ENCODE data around the gene NMRAL1. TPM values are rescaled to one million over a fixed set of nuclear protein-coding genes. Genes with fewer than 3 reads are reported as not detected.

NMRAL1 gene
- total RNA-seq, 1 donor from 2014 or later: 35.3 TPM

GRCh38 chr16:4506450-4506849, 32.0 kb upstream of the NMRAL1 start:
- H3K27me3 Mint-ChIP-seq (ENCODE audit: unreplicated experiment): peaks cover 3% of the 10 kb centered on the region

GRCh38 chr16:4505356-4506147, 31.1 kb upstream of the NMRAL1 start:
- peaks cover 34% of the 10 kb centered on the region for H3K36me3 Mint-ChIP-seq (ENCODE audit: low read depth, unreplicated experiment)
- H3K9me3 Mint-ChIP-seq (ENCODE audit: unreplicated experiment): no peaks in the 10 kb centered on the region
- H3K27me3 Mint-ChIP-seq (ENCODE audit: unreplicated experiment): peaks cover 3% of the 10 kb centered on the region
- DNase-seq (ENCODE audit: low spot score): no peak
- TF ChIP-seq CTCF (IDR thresholded peaks at IDR 0.05; ENCODE audit: unreplicated experiment): no peak
- peak overlapping the region; percentile 7 for H3K4me3 Mint-ChIP-seq (ENCODE audit: unreplicated experiment)
- peaks cover 21% of the 10 kb centered on the region for H3K4me1 Mint-ChIP-seq (ENCODE audit: unreplicated experiment)
- no peak overlapping the region for H3K27ac Mint-ChIP-seq (ENCODE audit: unreplicated experiment)

More at GRCh38 chr16:4506450-4506849, 32.0 kb upstream of the NMRAL1 start:
- Mint-ChIP-seq H3K9me3 (ENCODE audit: unreplicated experiment) (no peaks in the 10 kb centered on the region), H3K36me3 (ENCODE audit: low read depth, unreplicated experiment) (peaks cover 39% of the 10 kb centered on the region), H3K4me3 (ENCODE audit: unreplicated experiment) (no peak overlapping the region), H3K4me1 (ENCODE audit: unreplicated experiment) (peaks cover 15% of the 10 kb centered on the region), H3K27ac (ENCODE audit: unreplicated experiment) (no peak overlapping the region)
- peak; percentile 44 for DNase-seq (ENCODE audit: low spot score)
- TF ChIP-seq CTCF (IDR thresholded peaks at IDR 0.05; ENCODE audit: unreplicated experiment): peak; percentile 68

GRCh38 chr16:4501071-4501478, 26.6 kb upstream of the NMRAL1 start:
- H3K27ac Mint-ChIP-seq (ENCODE audit: unreplicated experiment): peak overlapping the region; percentile 87
- H3K36me3 Mint-ChIP-seq (ENCODE audit: low read depth, unreplicated experiment): peaks cover 30% of the 10 kb centered on the region
- no peak for TF ChIP-seq CTCF (IDR thresholded peaks at IDR 0.05; ENCODE audit: unreplicated experiment)
- DNase-seq (ENCODE audit: low spot score): no peak
- no peaks in the 10 kb centered on the region for H3K27me3 Mint-ChIP-seq (ENCODE audit: unreplicated experiment)
- peak overlapping the region; percentile 31 for H3K4me3 Mint-ChIP-seq (ENCODE audit: unreplicated experiment)
- peaks cover 43% of the 10 kb centered on the region for H3K4me1 Mint-ChIP-seq (ENCODE audit: unreplicated experiment)
- no peaks in the 10 kb centered on the region for H3K9me3 Mint-ChIP-seq (ENCODE audit: unreplicated experiment)

GRCh38 chr16:4500272-4500671, 25.8 kb upstream of the NMRAL1 start:
- H3K27me3 Mint-ChIP-seq (ENCODE audit: unreplicated experiment): no peaks in the 10 kb centered on the region
- H3K4me1 Mint-ChIP-seq (ENCODE audit: unreplicated experiment): peaks cover 43% of the 10 kb centered on the region
- no peaks in the 10 kb centered on the region for H3K9me3 Mint-ChIP-seq (ENCODE audit: unreplicated experiment)
- no peak for DNase-seq (ENCODE audit: low spot score)
- H3K36me3 Mint-ChIP-seq (ENCODE audit: low read depth, unreplicated experiment): peaks cover 24% of the 10 kb centered on the region
- TF ChIP-seq CTCF (IDR thresholded peaks at IDR 0.05; ENCODE audit: unreplicated experiment): no peak
- no peak overlapping the region for H3K27ac Mint-ChIP-seq (ENCODE audit: unreplicated experiment)
- H3K4me3 Mint-ChIP-seq (ENCODE audit: unreplicated experiment): no peak overlapping the region

GRCh38 chr16:4499196-4499555, 24.8 kb upstream of the NMRAL1 start:
- H3K27me3 Mint-ChIP-seq (ENCODE audit: unreplicated experiment): no peaks in the 10 kb centered on the region

More at GRCh38 chr16:4499196-4499555, 24.8 kb upstream of the NMRAL1 start:
- H3K4me1 Mint-ChIP-seq (ENCODE audit: unreplicated experiment): peaks cover 43% of the 10 kb centered on the region
- no peak for TF ChIP-seq CTCF (IDR thresholded peaks at IDR 0.05; ENCODE audit: unreplicated experiment)
- no peak for DNase-seq (ENCODE audit: low spot score)
- peaks cover 22% of the 10 kb centered on the region for H3K36me3 Mint-ChIP-seq (ENCODE audit: low read depth, unreplicated experiment)
- H3K4me3 Mint-ChIP-seq (ENCODE audit: unreplicated experiment): no peak overlapping the region
- no peaks in the 10 kb centered on the region for H3K9me3 Mint-ChIP-seq (ENCODE audit: unreplicated experiment)
- H3K27ac Mint-ChIP-seq (ENCODE audit: unreplicated experiment): no peak overlapping the region

Data from endothelial cell (in vitro differentiated cells).